Measurements from ENCODE around the gene MAPKAP1. TPM values are rescaled to one million over a fixed set of nuclear protein-coding genes. Genes with fewer than 3 reads are reported as not detected.

MAPKAP1 gene
- total RNA-seq, 1 donor from 2014 or later, result 67.3 TPM

DNA sequence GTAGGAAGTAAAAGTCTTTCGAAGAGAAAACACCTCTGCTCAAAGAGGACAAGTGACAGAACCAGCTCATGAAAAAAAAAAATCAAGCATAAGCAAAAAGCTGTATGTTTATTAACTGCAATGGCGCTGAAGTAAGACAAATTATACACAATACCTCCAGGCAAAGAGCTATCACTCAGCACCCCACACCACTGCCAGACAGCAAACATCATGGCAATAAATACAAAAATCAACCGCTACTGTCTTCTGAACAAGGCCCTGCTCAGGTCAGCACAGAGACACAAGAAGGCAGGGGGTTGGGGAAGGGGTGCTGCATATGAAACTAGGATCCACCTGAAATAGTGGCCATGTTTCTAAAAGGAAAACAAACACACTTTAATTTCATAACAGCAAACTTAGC, 50.4 kb downstream of the MAPKAP1 start:
- no peaks in the 10 kb centered on the region for H3K9me3 Mint-ChIP-seq
- DNase-seq (ENCODE audit: extremely low spot score, unreplicated experiment), result no peak
- no peak overlapping the region for H3K27ac Mint-ChIP-seq
- H3K4me1 Mint-ChIP-seq (ENCODE audit: unreplicated experiment), result peaks cover 31% of the 10 kb centered on the region
- peaks cover 12% of the 10 kb centered on the region for H3K36me3 Mint-ChIP-seq
- no peaks in the 10 kb centered on the region for H3K27me3 Mint-ChIP-seq
- TF ChIP-seq CTCF (conservative IDR thresholded peaks at IDR 0.05), result no peak
- no peak overlapping the region for H3K4me3 Mint-ChIP-seq

DNA sequence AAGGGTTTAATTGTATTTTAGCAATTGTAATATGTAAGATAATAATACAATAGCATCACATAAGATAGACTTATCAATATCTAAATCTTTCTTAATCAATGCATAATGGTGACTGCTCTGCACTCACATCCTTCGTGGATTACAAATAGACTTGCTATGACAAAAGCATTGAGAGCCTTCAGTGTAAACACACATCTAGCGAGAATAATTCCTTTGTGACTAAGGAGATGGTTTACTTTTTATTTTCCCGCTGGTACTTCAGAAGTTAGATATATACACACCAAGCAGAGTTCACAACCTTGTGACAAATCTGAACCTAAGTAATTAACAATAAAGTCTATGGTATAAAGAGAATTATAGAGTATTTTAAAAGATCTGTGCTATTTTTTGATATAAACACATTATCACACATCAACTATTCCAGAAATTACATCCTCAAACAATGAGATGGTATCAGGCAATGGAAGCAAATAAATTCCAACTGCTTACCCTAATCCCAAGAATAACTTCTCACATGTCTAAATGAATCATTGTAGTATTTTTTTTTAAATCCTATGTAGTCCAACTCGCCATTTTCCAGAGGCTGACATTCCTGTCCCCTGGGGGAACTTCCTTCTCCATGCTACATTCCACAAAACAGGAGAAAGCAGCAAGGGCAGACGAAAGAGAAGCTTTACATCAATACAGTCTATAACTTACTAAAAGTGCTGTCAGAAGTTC, 51.2 kb downstream of the MAPKAP1 start:
- peaks cover 31% of the 10 kb centered on the region for H3K4me1 Mint-ChIP-seq (ENCODE audit: unreplicated experiment)
- no peaks in the 10 kb centered on the region for H3K27me3 Mint-ChIP-seq
- no peak overlapping the region for H3K27ac Mint-ChIP-seq

GRCh38 chr9:125655066-125655633, 51.9 kb downstream of the MAPKAP1 start:
- Mint-ChIP-seq H3K27me3 (no peaks in the 10 kb centered on the region), H3K4me1 (ENCODE audit: unreplicated experiment) (peaks cover 36% of the 10 kb centered on the region), H3K9me3 (no peaks in the 10 kb centered on the region), H3K36me3 (peaks cover 21% of the 10 kb centered on the region), H3K27ac (no peak overlapping the region), H3K4me3 (no peak overlapping the region)
- no peak for TF ChIP-seq CTCF (conservative IDR thresholded peaks at IDR 0.05)
- no peak for DNase-seq (ENCODE audit: extremely low spot score, unreplicated experiment)

More for the DNA sequence above, 51.2 kb downstream of the MAPKAP1 start:
- Mint-ChIP-seq H3K9me3 (no peaks in the 10 kb centered on the region), H3K4me3 (no peak overlapping the region), H3K36me3 (peaks cover 14% of the 10 kb centered on the region)
- no peak for DNase-seq (ENCODE audit: extremely low spot score, unreplicated experiment)
- TF ChIP-seq CTCF (conservative IDR thresholded peaks at IDR 0.05), result no peak

DNA sequence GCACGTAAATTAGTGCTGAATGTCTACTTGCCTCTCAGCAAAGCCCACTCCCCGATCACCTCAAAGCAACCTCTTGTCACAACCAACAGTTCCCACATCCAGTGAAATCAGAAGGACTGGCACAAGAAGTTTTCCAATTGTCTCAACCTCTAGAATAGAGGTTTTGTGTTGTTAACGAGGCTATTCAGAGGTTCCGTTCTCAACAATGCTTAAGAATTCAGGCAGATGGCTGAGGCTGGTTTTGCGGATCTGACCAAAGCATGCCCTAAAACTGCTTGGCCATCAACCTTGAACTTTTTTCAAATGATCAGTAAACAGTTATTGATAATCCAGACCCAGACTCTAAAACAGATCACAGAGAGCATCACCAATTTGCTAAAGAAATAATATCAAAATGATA, 52.9 kb downstream of the MAPKAP1 start:
- H3K27me3 Mint-ChIP-seq, result no peaks in the 10 kb centered on the region
- peaks cover 25% of the 10 kb centered on the region for H3K36me3 Mint-ChIP-seq
- no peak for TF ChIP-seq CTCF (conservative IDR thresholded peaks at IDR 0.05)
- H3K4me3 Mint-ChIP-seq, result no peak overlapping the region
- no peaks in the 10 kb centered on the region for H3K9me3 Mint-ChIP-seq
- H3K4me1 Mint-ChIP-seq (ENCODE audit: unreplicated experiment), result peaks cover 40% of the 10 kb centered on the region
- H3K27ac Mint-ChIP-seq, result no peak overlapping the region
- DNase-seq (ENCODE audit: extremely low spot score, unreplicated experiment), result no peak

GRCh38 chr9:125653325-125653724, 53.7 kb downstream of the MAPKAP1 start:
- H3K9me3 Mint-ChIP-seq, result no peaks in the 10 kb centered on the region
- no peak overlapping the region for H3K27ac Mint-ChIP-seq
- no peaks in the 10 kb centered on the region for H3K27me3 Mint-ChIP-seq
- no peak for TF ChIP-seq CTCF (conservative IDR thresholded peaks at IDR 0.05)
- peaks cover 25% of the 10 kb centered on the region for H3K36me3 Mint-ChIP-seq
- no peak overlapping the region for H3K4me3 Mint-ChIP-seq
- H3K4me1 Mint-ChIP-seq (ENCODE audit: unreplicated experiment), result peaks cover 40% of the 10 kb centered on the region
- no peak for DNase-seq (ENCODE audit: extremely low spot score, unreplicated experiment)

All from type B pancreatic cell (in vitro differentiated cells).